NCI-H1694 treated with DMSO at 0.1 percent for 48 hours (cell line): ENCODE data around the gene PTGER3.
"Not testable (repeated sequence)": the region's sequence is repeated elsewhere in the genome, so short reads cannot be mapped to it uniquely, and the experiment has no call there.

Experiments
- DNase-seq: peaks from one replicate; lab custom pipeline; 2025; lab: John Stamatoyannopoulos, UW

The PTGER3 gene

GRCh38 chr1:71002709-71003475, 44.7 kb downstream of the PTGER3 start:
- no peak for DNase-seq

GRCh38 chr1:71001624-71002023, 46.0 kb downstream of the PTGER3 start:
- DNase-seq = no peak

- DNase-seq = no peak
Measured at GRCh38 chr1:70997793-70998192, 49.8 kb downstream of the PTGER3 start.

GRCh38 chr1:70994753-70995268, 52.8 kb downstream of the PTGER3 start:
- no peak for DNase-seq

- no peak for DNase-seq
Measured at GRCh38 chr1:70993798-70994197, 53.8 kb downstream of the PTGER3 start.

- no peak for DNase-seq
Measured at GRCh38 chr1:70992521-70992920, 55.1 kb downstream of the PTGER3 start.

- no peak for DNase-seq
Measured at GRCh38 chr1:70990469-70991253, 57.0 kb downstream of the PTGER3 start.

- no peak for DNase-seq
Measured at GRCh38 chr1:70987497-70987896, 60.1 kb downstream of the PTGER3 start.

- DNase-seq = not testable (repeated sequence)
Measured at GRCh38 chr1:70985776-70986225, 61.8 kb downstream of the PTGER3 start.

GRCh38 chr1:70985278-70985677, 62.3 kb downstream of the PTGER3 start:
- not testable (repeated sequence) for DNase-seq

- no peak for DNase-seq
Measured at GRCh38 chr1:70980361-70980760, 67.3 kb downstream of the PTGER3 start.

GRCh38 chr1:70979881-70980280, 67.7 kb downstream of the PTGER3 start:
- DNase-seq = no peak

- no peak for DNase-seq
Measured at GRCh38 chr1:70979313-70979712, 68.3 kb downstream of the PTGER3 start.

GRCh38 chr1:70978623-70979022, 69.0 kb downstream of the PTGER3 start:
- DNase-seq = no peak

- no peak for DNase-seq
Measured at GRCh38 chr1:70977575-70977974, 70.0 kb downstream of the PTGER3 start.

- no peak for DNase-seq
Measured at GRCh38 chr1:70977041-70977440, 70.6 kb downstream of the PTGER3 start.

GRCh38 chr1:70973754-70974153, 73.9 kb downstream of the PTGER3 start:
- no peak for DNase-seq

- no peak for DNase-seq
Measured at GRCh38 chr1:70970407-70970806, 77.2 kb downstream of the PTGER3 start.

GRCh38 chr1:70966018-70966638, 81.5 kb downstream of the PTGER3 start:
- no peak for DNase-seq

- no peak for DNase-seq
Measured at GRCh38 chr1:70963374-70963773, 84.2 kb downstream of the PTGER3 start.

GRCh38 chr1:70961374-70961975, 86.1 kb downstream of the PTGER3 start:
- no peak for DNase-seq

GRCh38 chr1:70948396-70949017, 99.1 kb downstream of the PTGER3 start:
- DNase-seq = no peak
